Liver (tissue), 9 donors: Measurements from ENCODE around the gene FIBCD1. TPM values are rescaled to one million over a fixed set of nuclear protein-coding genes. Genes with fewer than 3 reads are reported as not detected.

Experiments
- DNase-seq: peaks from one replicate; pipeline ENCODE4 v3.0.0-alpha.2; 2017; ENCODE audit warnings: low spot score
- H3K27ac ChIP-seq, 2 donors: one replicate each; pipeline ENCODE4 v1.7.0; 2013; ENCODE audit warnings: inconsistent platforms in 2 of 2, low read length in 2 of 2, control low read depth in 1 of 2, low read depth in 1 of 2, mild to moderate bottlenecking in 1 of 2
- H3K27me3 ChIP-seq, 4 donors: one replicate each; pipeline versions ENCODE4 v1.6.1 to v1.7.0; 2013; ENCODE audit warnings: low read length in 3 of 4, inconsistent platforms in 1 of 4, mild to moderate bottlenecking in 1 of 4, moderate library complexity in 1 of 4; ENCODE audit not compliant: control insufficient read depth in 4 of 4, insufficient read depth in 4 of 4
- H3K36me3 ChIP-seq, 4 donors: one replicate each; pipeline versions ENCODE4 v1.6.1 to v1.7.0; 2013; ENCODE audit warnings: low read length in 3 of 4, mild to moderate bottlenecking in 3 of 4, low read depth in 1 of 4, moderate library complexity in 1 of 4; ENCODE audit not compliant: control insufficient read depth in 4 of 4, insufficient read depth in 3 of 4
- H3K4me1 ChIP-seq, 4 donors: one replicate each; pipeline versions ENCODE4 v1.6.1 to v1.7.0; 2013; ENCODE audit warnings: low read length in 3 of 4, mild to moderate bottlenecking in 3 of 4, moderate library complexity in 1 of 4; ENCODE audit not compliant: control insufficient read depth in 4 of 4, insufficient read depth in 4 of 4
- H3K4me3 ChIP-seq, 3 donors: one replicate each; pipeline versions ENCODE4 v1.6.1 to v1.7.0; 2013; ENCODE audit warnings: low read length in 3 of 3, control low read depth in 1 of 3, low read depth in 1 of 3, mild to moderate bottlenecking in 1 of 3
- H3K9ac ChIP-seq, 2 donors: one replicate each; pipeline ENCODE4 v1.7.0; 2013; ENCODE audit warnings: low read length in 2 of 2, mild to moderate bottlenecking in 2 of 2, moderate library complexity in 2 of 2, control low read depth in 1 of 2, low read depth in 1 of 2
- H3K9me3 ChIP-seq, 4 donors: one replicate each; pipeline versions ENCODE4 v1.6.1 to v1.7.0; 2013; ENCODE audit warnings: low read length in 3 of 4; ENCODE audit not compliant: control insufficient read depth in 4 of 4
- CTCF ChIP-seq: fragments of 150-350 bp; IDR thresholded peaks from 2 replicates; pipeline ENCODE4 v1.5.1; 2017; ENCODE audit warnings: improper control_type of control experiment, low read depth, low read length; ENCODE audit not compliant: missing input control
- EGR1 ChIP-seq, 2 donors: IDR thresholded peaks; 2 replicates each; pipeline ENCODE4 v1.6.1; 2016 to 2018; ENCODE audit warnings: antibody characterized with exemption in 2 of 2, low read depth in 2 of 2
- FOXA1 ChIP-seq: IDR thresholded peaks from 2 replicates; pipeline ENCODE4 v1.6.1; 2016; ENCODE audit warnings: antibody characterized with exemption
- FOXA2 ChIP-seq: IDR thresholded peaks from 2 replicates; pipeline ENCODE4 v1.6.1; 2016; ENCODE audit warnings: antibody characterized with exemption
- GABPA ChIP-seq, 2 donors: IDR thresholded peaks in 1 of 2; conservative IDR thresholded peaks in 1 of 2; 2 replicates each; pipeline ENCODE4 v1.6.1; 2016; ENCODE audit warnings: antibody characterized with exemption in 2 of 2, mild to moderate bottlenecking in 1 of 2, moderate library complexity in 1 of 2
- HNF4A ChIP-seq, 2 donors: conservative IDR thresholded peaks; 2 replicates each; pipeline ENCODE4 v1.6.1; 2016; ENCODE audit warnings: antibody characterized with exemption in 2 of 2, mild to moderate bottlenecking in 2 of 2
- HNF4G ChIP-seq: IDR thresholded peaks from 2 replicates; pipeline ENCODE4 v1.6.1; 2016; ENCODE audit warnings: antibody characterized with exemption
- JUND ChIP-seq, 2 donors: IDR thresholded peaks; 2 replicates each; pipeline ENCODE4 v1.6.1; 2016; ENCODE audit warnings: antibody characterized with exemption in 2 of 2
- NR2F2 ChIP-seq: IDR thresholded peaks from 2 replicates; pipeline ENCODE4 v1.6.1; 2016; ENCODE audit warnings: antibody characterized with exemption
- RAD21 ChIP-seq, 2 donors: IDR thresholded peaks; 2 replicates each; pipeline ENCODE4 v1.6.1; 2016; ENCODE audit warnings: antibody characterized with exemption in 2 of 2, mild to moderate bottlenecking in 2 of 2
- REST ChIP-seq: IDR thresholded peaks from 2 replicates; pipeline ENCODE4 v1.6.1; 2016; ENCODE audit warnings: antibody characterized with exemption, mild to moderate bottlenecking
- RXRA ChIP-seq, 2 donors: IDR thresholded peaks; 2 replicates each; pipeline ENCODE4 v1.6.1; 2017 to 2018; ENCODE audit warnings: antibody characterized with exemption in 2 of 2, mild to moderate bottlenecking in 1 of 2
- SP1 ChIP-seq: IDR thresholded peaks from 2 replicates; pipeline ENCODE4 v1.6.1; 2018; ENCODE audit warnings: antibody characterized with exemption, mild to moderate bottlenecking
- TAF1 ChIP-seq: conservative IDR thresholded peaks from 2 replicates; pipeline ENCODE4 v1.6.1; 2016; ENCODE audit warnings: antibody characterized with exemption, mild to moderate bottlenecking
- YY1 ChIP-seq: IDR thresholded peaks from 2 replicates; pipeline ENCODE4 v1.6.1; 2016; ENCODE audit warnings: antibody characterized with exemption, mild to moderate bottlenecking
- WGBS: extraction: QIAGEN DNeasy Blood & Tissue Kit; methylation state at CpG from one replicate; pipeline ENCODE4 v1.1.7; 2013; 5-methylcytosine and 5-hydroxymethylcytosine counted together
- polyA plus RNA-seq, 2 donors: library from polyadenylated mRNA; stranded (reverse) in 1 of 2; unstranded in 1 of 2; fragments of 200-250 nt in 1 of 2; fragments of >200 nt in 1 of 2; fragmentation: Nextera tagmentation in 1 of 2; extraction: Ambion mirVana in 1 of 2; gene quantifications; one replicate each; pipeline versions ENCODE4 v1.2.1 to v1.2.3, GENCODE V29; 2013 to 2015
- total RNA-seq, 2 donors: library from RNA; depleted of rRNA; stranded (reverse); fragments of >200 nt; gene quantifications; one replicate each; pipeline ENCODE4 v1.2.3, GENCODE V29; 2014
- TF ChIP-seq, protein P1 (sequence below): IDR thresholded peaks from 2 replicates; pipeline ENCODE4 v1.6.1; 2016; ENCODE audit warnings: antibody characterized with exemption
- TF ChIP-seq, protein P2 (sequence below): IDR thresholded peaks from 2 replicates; pipeline ENCODE4 v1.6.1; 2016; ENCODE audit warnings: antibody characterized with exemption
- TF ChIP-seq, protein P3 (sequence below): IDR thresholded peaks from 2 replicates; pipeline ENCODE4 v1.6.1; 2016; ENCODE audit warnings: antibody characterized with exemption
- donor health status: healthy.
- donor health status: healthy.
- donor health status: healthy.
- donor health status: healthy.
- donor health status: healthy.

Gene FIBCD1
- total and polyA plus RNA-seq, 4 donors: not detected

- Histone ChIP-seq H3K9me3 (no peaks in the 10 kb centered on the region), H3K9ac (no peak overlapping the region), H3K27me3 (no peaks in the 10 kb centered on the region), H3K4me3 (no peak overlapping the region), H3K4me1 (no peaks in the 10 kb centered on the region), H3K36me3 (peaks cover 0 to 42% (median 10%) of the 10 kb centered on the region in 4 donors), H3K27ac (no peak overlapping the region)
- no peak for DNase-seq
- WGBS: 93% methylated on average over 9 of the region's 9 CpGs
- no peak for TF ChIP-seq HNF4A (conservative IDR thresholded peaks at IDR 0.05)
- no peak for TF ChIP-seq SP1
- TF ChIP-seq, protein P1, sequence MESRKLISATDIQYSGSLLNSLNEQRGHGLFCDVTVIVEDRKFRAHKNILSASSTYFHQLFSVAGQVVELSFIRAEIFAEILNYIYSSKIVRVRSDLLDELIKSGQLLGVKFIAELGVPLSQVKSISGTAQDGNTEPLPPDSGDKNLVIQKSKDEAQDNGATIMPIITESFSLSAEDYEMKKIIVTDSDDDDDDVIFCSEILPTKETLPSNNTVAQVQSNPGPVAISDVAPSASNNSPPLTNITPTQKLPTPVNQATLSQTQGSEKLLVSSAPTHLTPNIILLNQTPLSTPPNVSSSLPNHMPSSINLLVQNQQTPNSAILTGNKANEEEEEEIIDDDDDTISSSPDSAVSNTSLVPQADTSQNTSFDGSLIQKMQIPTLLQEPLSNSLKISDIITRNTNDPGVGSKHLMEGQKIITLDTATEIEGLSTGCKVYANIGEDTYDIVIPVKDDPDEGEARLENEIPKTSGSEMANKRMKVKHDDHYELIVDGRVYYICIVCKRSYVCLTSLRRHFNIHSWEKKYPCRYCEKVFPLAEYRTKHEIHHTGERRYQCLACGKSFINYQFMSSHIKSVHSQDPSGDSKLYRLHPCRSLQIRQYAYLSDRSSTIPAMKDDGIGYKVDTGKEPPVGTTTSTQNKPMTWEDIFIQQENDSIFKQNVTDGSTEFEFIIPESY: no peak
- TF ChIP-seq, protein P2, sequence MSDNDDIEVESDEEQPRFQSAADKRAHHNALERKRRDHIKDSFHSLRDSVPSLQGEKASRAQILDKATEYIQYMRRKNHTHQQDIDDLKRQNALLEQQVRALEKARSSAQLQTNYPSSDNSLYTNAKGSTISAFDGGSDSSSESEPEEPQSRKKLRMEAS: no peak
- no peak for TF ChIP-seq CTCF
- TF ChIP-seq RAD21 (IDR thresholded peaks at IDR 0.05): no peak
- TF ChIP-seq FOXA2: no peak
- no peak for TF ChIP-seq RXRA (IDR thresholded peaks at IDR 0.05)
- no peak for TF ChIP-seq JUND (IDR thresholded peaks at IDR 0.05)
- no peak for TF ChIP-seq FOXA1
- TF ChIP-seq EGR1 (IDR thresholded peaks at IDR 0.05; ENCODE audit: low read depth in 2 of 2): no peak
- TF ChIP-seq NR2F2: no peak
- TF ChIP-seq, protein P3, sequence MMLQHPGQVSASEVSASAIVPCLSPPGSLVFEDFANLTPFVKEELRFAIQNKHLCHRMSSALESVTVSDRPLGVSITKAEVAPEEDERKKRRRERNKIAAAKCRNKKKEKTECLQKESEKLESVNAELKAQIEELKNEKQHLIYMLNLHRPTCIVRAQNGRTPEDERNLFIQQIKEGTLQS: no peak
- no peak for TF ChIP-seq GABPA (IDR thresholded peaks at IDR 0.05 in 1 of 2, conservative IDR thresholded peaks at IDR 0.05 in 1 of 2)
- TF ChIP-seq TAF1: no peak
- TF ChIP-seq REST: no peak
- no peak for TF ChIP-seq HNF4G
- TF ChIP-seq YY1: no peak
Observed at GRCh38 chr9:130890124-130890523, 48.9 kb downstream of the FIBCD1 start.
